Activated T-cell treated with anti-CD3 and anti-CD28 coated beads, Interleukin-2, amount 50 U/mL, for 72 hours (primary cell): ENCODE data around the gene CLDN11. TPM values are rescaled to one million over a fixed set of nuclear protein-coding genes. Genes with fewer than 3 reads are reported as not detected.

Experiments used
- ATAC-seq, 2 donors: fragments of 150-1000 bp; cut with Tn5 transposase; replicated peaks in 1 of 2; 2 replicates each; pipeline ENCODE4 v1.10.0; 2021; ENCODE audit warnings: moderate library complexity in 2 of 2, mild to moderate bottlenecking in 1 of 2
- DNase-seq, 2 donors: peaks; one replicate each; pipeline ENCODE4 v3.0.0; 2021 to 2022; ENCODE audit warnings: mixed read lengths in 1 of 2
- H3K27ac Mint-ChIP-seq: one replicate; pipeline ENCODE4 v1.8.0; 2022; ENCODE audit warnings: mild to moderate bottlenecking, moderate library complexity, mixed read lengths
- H3K27me3 Mint-ChIP-seq: one replicate; pipeline ENCODE4 v1.8.0; 2022; ENCODE audit warnings: low read depth, mixed read lengths
- H3K36me3 Mint-ChIP-seq, 2 donors: one replicate each; pipeline ENCODE4 v1.8.0; 2022; ENCODE audit warnings: mixed read lengths in 2 of 2, mild to moderate bottlenecking in 1 of 2; ENCODE audit not compliant: insufficient read depth in 2 of 2
- H3K4me1 Mint-ChIP-seq: one replicate; pipeline ENCODE4 v1.8.0; 2022; ENCODE audit warnings: low read depth, mixed read lengths
- H3K4me3 Mint-ChIP-seq, 2 donors: one replicate each; pipeline ENCODE4 v1.8.0; 2022; ENCODE audit warnings: mild to moderate bottlenecking in 2 of 2, mixed read lengths in 2 of 2, moderate library complexity in 2 of 2
- H3K9me3 Mint-ChIP-seq, 2 donors: one replicate each; pipeline ENCODE4 v1.8.0; 2022; ENCODE audit warnings: mixed read lengths in 2 of 2
- total RNA-seq, 2 donors: library from RNA; stranded (reverse); gene quantifications; one replicate each; pipeline ENCODE4 v1.2.3, GENCODE V29; 2022

The CLDN11 gene
- total RNA-seq: not detected

- DNase-seq (peak in 1 of 2 donors; percentile 11), ATAC-seq (peak; percentile 57 to 68)
- Mint-ChIP-seq H3K27ac (no peak within 1 kb of the TSS), H3K4me1 (peaks cover 15% of the 10 kb centered on the region), H3K36me3 (peaks cover 0 to 2% of the 10 kb centered on the region in 2 donors), H3K9me3 (no peaks in the 10 kb centered on the region), H3K27me3 (peaks cover 40% of the 10 kb centered on the region), H3K4me3 (peak within 1 kb of the TSS; percentile 84 to 93)
Measured at GRCh38 chr3:170418422-170419398, at the start of gene CLDN11. CLDN11 (plus strand) TSS chr3:170418868; CDS start chr3:170419067, 199 bp downstream.

DNA sequence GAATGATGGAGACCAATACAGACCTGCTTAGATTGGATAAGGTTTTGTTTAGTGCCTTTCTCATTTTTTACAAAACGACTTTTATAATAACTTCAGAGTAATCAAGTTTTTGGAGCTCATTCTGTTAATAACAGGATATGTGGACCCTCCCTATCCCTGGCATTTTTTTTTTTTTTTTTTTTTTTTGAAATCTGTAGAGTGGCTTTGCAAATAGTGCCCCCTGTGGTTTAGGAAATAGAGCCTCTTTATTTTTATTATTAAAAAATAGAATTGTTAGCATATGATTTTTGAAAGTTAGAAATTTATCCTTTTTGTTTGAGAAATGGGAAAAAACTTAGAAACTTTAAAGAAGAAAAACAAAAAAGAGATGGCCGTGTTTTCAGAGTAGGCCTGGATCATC is 49.7 kb upstream of the CLDN11 start:
- DNase-seq (no peak), ATAC-seq (no peak)
- no peak overlapping the region for H3K4me3 Mint-ChIP-seq
- no peaks in the 10 kb centered on the region for H3K27me3 Mint-ChIP-seq
- H3K36me3 Mint-ChIP-seq: peaks cover 1 to 10% of the 10 kb centered on the region in 2 donors
- H3K27ac Mint-ChIP-seq: no peak overlapping the region
- peaks cover 33% of the 10 kb centered on the region for H3K4me1 Mint-ChIP-seq
- H3K9me3 Mint-ChIP-seq: no peaks in the 10 kb centered on the region

DNA sequence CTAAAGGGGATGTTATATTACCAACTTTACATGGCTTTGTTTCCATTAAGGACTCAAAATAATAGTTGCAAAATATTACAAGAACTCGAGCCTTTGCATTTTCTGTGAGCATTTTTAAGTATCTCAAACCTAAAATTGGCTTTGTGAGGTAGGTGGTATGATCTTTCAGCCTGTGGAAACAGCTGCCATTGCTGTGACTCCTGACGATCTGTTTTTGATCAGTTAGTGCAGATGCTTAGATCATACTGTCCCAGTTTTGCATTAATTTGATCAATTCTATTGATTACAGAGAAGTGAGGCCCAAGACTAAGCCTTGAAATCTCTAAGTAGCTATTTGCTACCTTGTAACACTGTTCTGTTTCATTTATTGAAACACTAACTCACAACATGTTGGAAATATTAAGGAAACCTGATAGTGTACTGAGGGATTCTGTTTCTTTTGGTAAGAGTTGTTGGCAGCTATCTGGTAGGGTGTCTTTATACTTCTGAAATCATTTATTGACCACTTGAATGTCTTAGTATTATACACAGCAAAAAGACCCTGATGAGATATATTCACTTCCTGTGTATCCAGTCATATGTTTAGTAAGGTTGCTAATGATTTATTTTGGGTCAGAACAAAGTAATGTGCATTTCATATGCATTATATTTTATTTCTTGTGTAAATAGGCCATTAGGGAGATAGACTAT is 46.3 kb upstream of the CLDN11 start:
- no peak for ATAC-seq
- no peak overlapping the region for H3K4me3 Mint-ChIP-seq
- no peak for DNase-seq
- H3K27me3 Mint-ChIP-seq: no peaks in the 10 kb centered on the region
- H3K27ac Mint-ChIP-seq: no peak overlapping the region
- H3K9me3 Mint-ChIP-seq: no peaks in the 10 kb centered on the region
- H3K36me3 Mint-ChIP-seq: no peaks in the 10 kb centered on the region
- peaks cover 22% of the 10 kb centered on the region for H3K4me1 Mint-ChIP-seq

GRCh38 chr3:170383567-170383966 is 35.1 kb upstream of the CLDN11 start:
- DNase-seq: no peak
- no peak overlapping the region for H3K4me3 Mint-ChIP-seq
- no peaks in the 10 kb centered on the region for H3K9me3 Mint-ChIP-seq
- peaks cover 7% of the 10 kb centered on the region for H3K4me1 Mint-ChIP-seq
- H3K36me3 Mint-ChIP-seq: peaks cover 5 to 27% of the 10 kb centered on the region in 2 donors
- peak overlapping the region; percentile 60 for H3K27ac Mint-ChIP-seq
- no peak for ATAC-seq
- H3K27me3 Mint-ChIP-seq: no peaks in the 10 kb centered on the region

DNA sequence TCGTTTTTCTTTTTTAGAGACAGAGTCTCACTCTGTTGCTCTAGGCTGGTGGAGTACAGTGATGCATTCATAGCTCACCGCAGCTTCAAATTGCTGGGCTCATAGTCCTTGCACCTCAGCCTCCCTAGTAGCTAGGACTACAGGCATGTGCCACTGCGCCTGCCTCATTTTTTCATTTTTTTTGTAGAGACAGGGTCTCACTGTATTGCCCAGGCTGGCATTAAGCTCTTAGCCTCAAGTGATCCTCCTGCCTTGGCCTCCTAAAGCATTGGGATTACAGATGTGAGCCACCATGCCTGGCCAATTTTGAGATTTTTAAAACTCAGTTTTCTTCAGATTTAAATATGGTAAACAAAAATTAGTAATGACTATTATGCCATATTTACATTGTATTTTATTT is 32.2 kb upstream of the CLDN11 start:
- no peak for ATAC-seq
- H3K4me3 Mint-ChIP-seq: no peak overlapping the region

GRCh38 chr3:170387950-170388349 is 30.7 kb upstream of the CLDN11 start:
- Mint-ChIP-seq H3K27me3 (no peaks in the 10 kb centered on the region), H3K9me3 (no peaks in the 10 kb centered on the region), H3K4me3 (no peak overlapping the region), H3K4me1 (peaks cover 10% of the 10 kb centered on the region), H3K36me3 (peaks cover 4 to 26% of the 10 kb centered on the region in 2 donors), H3K27ac (no peak overlapping the region)
- ATAC-seq (no peak), DNase-seq (no peak)

More for the DNA sequence above, 32.2 kb upstream of the CLDN11 start:
- DNase-seq: no peak
- H3K27me3 Mint-ChIP-seq: no peaks in the 10 kb centered on the region
- no peaks in the 10 kb centered on the region for H3K9me3 Mint-ChIP-seq
- H3K27ac Mint-ChIP-seq: no peak overlapping the region
- peaks cover 4 to 22% of the 10 kb centered on the region in 2 donors for H3K36me3 Mint-ChIP-seq
- H3K4me1 Mint-ChIP-seq: peaks cover 5% of the 10 kb centered on the region

- no peak overlapping the region for H3K27ac Mint-ChIP-seq
- H3K36me3 Mint-ChIP-seq: peaks cover 2 to 20% of the 10 kb centered on the region in 2 donors
- H3K27me3 Mint-ChIP-seq: no peaks in the 10 kb centered on the region
- H3K4me1 Mint-ChIP-seq: peaks cover 10% of the 10 kb centered on the region
- no peak for ATAC-seq
- no peaks in the 10 kb centered on the region for H3K9me3 Mint-ChIP-seq
- H3K4me3 Mint-ChIP-seq: no peak overlapping the region
- DNase-seq: no peak
Measured at GRCh38 chr3:170391108-170391507, 27.6 kb upstream of the CLDN11 start.

GRCh38 chr3:170397685-170398084 is 21.0 kb upstream of the CLDN11 start:
- DNase-seq (no peak), ATAC-seq (no peak)
- no peak overlapping the region for H3K4me3 Mint-ChIP-seq
- no peaks in the 10 kb centered on the region for H3K9me3 Mint-ChIP-seq
- no peaks in the 10 kb centered on the region for H3K4me1 Mint-ChIP-seq
- no peaks in the 10 kb centered on the region for H3K27me3 Mint-ChIP-seq
- H3K36me3 Mint-ChIP-seq: no peaks in the 10 kb centered on the region
- no peak overlapping the region for H3K27ac Mint-ChIP-seq

GRCh38 chr3:170405101-170405500 is 13.6 kb upstream of the CLDN11 start:
- ATAC-seq (no peak), DNase-seq (no peak)
- Mint-ChIP-seq H3K36me3 (no peaks in the 10 kb centered on the region), H3K4me3 (no peak overlapping the region), H3K27me3 (no peaks in the 10 kb centered on the region), H3K27ac (no peak overlapping the region), H3K9me3 (no peaks in the 10 kb centered on the region), H3K4me1 (no peaks in the 10 kb centered on the region)

DNA sequence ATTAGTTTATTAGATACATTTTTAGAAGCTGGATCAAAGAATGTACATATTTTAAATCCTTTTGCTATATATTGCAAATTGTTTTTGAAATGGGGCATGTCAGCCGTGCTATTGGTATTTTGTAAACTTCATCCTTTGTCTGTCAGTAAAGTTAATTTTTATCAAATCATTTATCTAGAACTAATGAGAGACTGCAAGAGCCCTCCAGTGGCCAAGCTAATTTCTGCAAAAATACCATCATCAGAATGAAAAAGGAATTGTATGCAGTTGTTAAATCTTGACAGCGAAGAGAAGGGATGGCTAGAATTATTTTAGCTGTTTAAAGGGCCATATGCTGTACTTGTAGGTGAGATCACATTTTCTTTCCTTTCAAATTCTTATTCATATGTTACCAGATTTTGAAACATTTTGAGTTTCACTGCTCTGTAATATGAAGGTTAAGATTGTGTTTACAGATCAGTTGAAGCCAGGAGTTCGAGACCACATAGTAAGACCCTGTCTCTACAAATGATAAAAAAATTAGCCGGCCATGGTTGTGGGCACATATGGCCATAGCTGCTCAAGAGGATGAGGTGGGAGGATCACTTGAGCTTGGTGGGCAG is 8.1 kb upstream of the CLDN11 start:
- DNase-seq: no peak
- ATAC-seq: no peak
- peaks cover 5% of the 10 kb centered on the region for H3K4me1 Mint-ChIP-seq
- no peaks in the 10 kb centered on the region for H3K9me3 Mint-ChIP-seq
- H3K27ac Mint-ChIP-seq: no peak overlapping the region
- no peak overlapping the region for H3K4me3 Mint-ChIP-seq
- peaks cover 6% of the 10 kb centered on the region for H3K27me3 Mint-ChIP-seq
- no peaks in the 10 kb centered on the region for H3K36me3 Mint-ChIP-seq

DNA sequence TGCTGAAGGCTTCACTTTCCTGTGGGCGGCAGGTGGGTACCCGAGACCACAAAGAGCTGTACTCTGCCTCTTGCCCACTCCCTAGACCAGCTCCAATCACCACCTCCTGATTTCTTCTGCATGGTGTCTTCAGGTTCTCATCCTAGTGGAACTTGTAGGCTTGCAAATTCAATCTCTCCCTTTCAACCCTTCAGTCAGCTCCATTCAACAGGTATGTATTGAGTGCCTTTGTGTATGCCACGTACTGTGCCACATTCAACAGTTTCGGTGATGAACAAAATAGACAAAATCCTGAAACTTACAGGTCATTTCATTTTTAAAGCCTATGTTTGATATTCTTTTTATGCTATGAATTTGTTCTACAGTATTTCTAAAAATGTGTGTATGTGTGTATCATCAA is 5.4 kb upstream of the CLDN11 start:
- peaks cover 9% of the 10 kb centered on the region for H3K4me1 Mint-ChIP-seq
- ATAC-seq (no peak), DNase-seq (no peak)
- no peaks in the 10 kb centered on the region for H3K9me3 Mint-ChIP-seq
- H3K27ac Mint-ChIP-seq: no peak overlapping the region
- peaks cover 0 to under 1% of the 10 kb centered on the region in 2 donors for H3K36me3 Mint-ChIP-seq
- peaks cover 27% of the 10 kb centered on the region for H3K27me3 Mint-ChIP-seq
- H3K4me3 Mint-ChIP-seq: no peak overlapping the region

DNA sequence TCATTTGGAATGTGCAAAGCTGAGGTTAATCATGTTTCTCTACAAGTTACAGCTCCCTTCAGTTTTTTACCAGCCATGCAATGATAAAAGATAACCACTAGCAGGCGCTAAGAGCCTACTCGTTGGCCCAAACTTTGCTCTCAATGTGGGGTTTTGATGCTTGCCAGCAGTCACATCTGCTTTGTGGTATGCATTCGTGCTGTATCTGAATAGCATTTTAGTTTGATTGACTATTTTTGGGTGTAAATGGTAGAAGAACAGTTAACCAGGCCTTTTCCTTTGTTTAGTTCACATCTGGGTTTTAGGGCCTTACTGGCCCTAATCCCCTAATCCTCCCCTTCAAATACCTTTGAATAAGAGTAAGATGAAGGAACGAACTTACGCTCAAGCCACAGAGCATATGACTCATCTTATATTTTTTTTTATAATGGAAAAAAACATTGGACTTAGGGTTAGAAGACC is 4.4 kb upstream of the CLDN11 start:
- Mint-ChIP-seq H3K36me3 (peaks cover 0 to 2% of the 10 kb centered on the region in 2 donors), H3K9me3 (no peaks in the 10 kb centered on the region), H3K4me3 (no peak overlapping the region), H3K27me3 (peaks cover 29% of the 10 kb centered on the region), H3K27ac (no peak overlapping the region), H3K4me1 (peaks cover 11% of the 10 kb centered on the region)
- ATAC-seq (peak; percentile 56 to 65), DNase-seq (peak; percentile 29 to 51)

DNA sequence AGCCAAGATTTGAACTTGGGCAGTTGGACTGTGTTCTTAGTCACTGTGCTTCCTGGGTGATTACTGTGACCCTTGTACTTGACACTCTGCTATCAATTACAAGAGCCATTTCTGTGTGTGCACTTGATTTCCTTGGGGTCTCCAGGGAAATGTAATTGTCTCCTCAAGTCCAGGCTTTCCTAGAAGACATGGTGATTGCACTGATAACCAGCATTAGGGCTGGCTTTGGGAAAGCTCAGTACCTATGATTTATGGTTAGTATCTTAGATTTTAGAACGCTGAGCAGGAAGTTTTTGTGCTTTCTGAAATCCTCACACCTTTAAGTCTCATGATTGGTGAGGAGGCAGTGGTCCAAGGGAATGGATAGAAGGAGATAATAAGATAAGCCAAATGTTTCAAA is 1.6 kb upstream of the CLDN11 start:
- Mint-ChIP-seq H3K36me3 (peaks cover 0 to 2% of the 10 kb centered on the region in 2 donors), H3K4me1 (peaks cover 15% of the 10 kb centered on the region), H3K27me3 (peaks cover 46% of the 10 kb centered on the region), H3K4me3 (no peak overlapping the region), H3K9me3 (no peaks in the 10 kb centered on the region), H3K27ac (no peak overlapping the region)
- no peak for ATAC-seq
- no peak for DNase-seq
